Osteocyte (in vitro differentiated cells): Measurements from ENCODE around the gene ESYT3. TPM values are rescaled to one million over a fixed set of nuclear protein-coding genes. Genes with fewer than 3 reads are reported as not detected.

ENCODE experiments used
- DNase-seq: peaks from one replicate; pipeline ENCODE4 v3.0.0; 2021; ENCODE audit warnings: mixed read lengths; ENCODE audit not compliant: unreplicated experiment; ENCODE audit errors: extremely low spot score
- H3K27ac Mint-ChIP-seq: one replicate; pipeline ENCODE4 v1.8.0; 2021; ENCODE audit warnings: mild to moderate bottlenecking, mixed read lengths; ENCODE audit not compliant: unreplicated experiment
- H3K27me3 Mint-ChIP-seq: one replicate; pipeline ENCODE4 v1.8.0; 2021; ENCODE audit warnings: mixed read lengths; ENCODE audit not compliant: unreplicated experiment
- H3K36me3 Mint-ChIP-seq: one replicate; pipeline ENCODE4 v1.8.0; 2021; ENCODE audit warnings: mixed read lengths; ENCODE audit not compliant: unreplicated experiment
- H3K4me1 Mint-ChIP-seq: one replicate; pipeline ENCODE4 v1.8.0; 2021; ENCODE audit warnings: mixed read lengths; ENCODE audit not compliant: unreplicated experiment
- H3K4me3 Mint-ChIP-seq: one replicate; pipeline ENCODE4 v1.8.0; 2021; ENCODE audit warnings: mild to moderate bottlenecking, moderate library complexity, mixed read lengths; ENCODE audit not compliant: unreplicated experiment
- H3K9me3 Mint-ChIP-seq: one replicate; pipeline ENCODE4 v1.8.0; 2021; ENCODE audit warnings: mixed read lengths; ENCODE audit not compliant: unreplicated experiment
- total RNA-seq: library from RNA; stranded (reverse); gene quantifications from 2 replicates; pipeline ENCODE4 v1.2.1, GENCODE V29; 2021
- TF ChIP-seq, protein P1 (sequence below): fragments of 200-600 bp; sonication (generic); IDR thresholded peaks from 2 replicates; pipeline ENCODE4 v1.5.0; 2021; ENCODE audit warnings: antibody characterized with exemption, mild to moderate bottlenecking, moderate library complexity

ESYT3 gene
- total RNA-seq, 1 donor from 2014 or later, result 0.21 TPM

DNA sequence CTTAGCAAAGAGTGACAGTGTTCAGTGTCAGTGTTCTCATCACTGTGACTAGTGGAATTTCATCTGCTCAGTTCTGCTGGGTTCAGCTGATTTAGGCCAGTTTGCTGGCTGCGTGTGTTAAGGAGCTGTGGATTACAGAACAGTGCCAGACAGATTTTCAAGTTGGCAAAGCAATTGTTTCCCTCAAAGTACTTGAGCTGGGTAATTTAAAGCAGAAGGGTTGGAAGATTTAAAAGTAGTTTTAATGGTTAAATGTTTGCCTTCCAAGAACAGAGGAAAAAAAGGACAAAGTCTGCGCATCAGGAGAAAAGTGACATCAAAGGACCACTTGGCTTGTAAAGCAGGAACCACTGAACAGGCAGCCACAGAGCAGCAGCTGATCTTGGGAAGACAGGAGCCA, 8.7 kb downstream of the ESYT3 start:
- Mint-ChIP-seq H3K9me3 (no peaks in the 10 kb centered on the region), H3K27me3 (peaks cover 4% of the 10 kb centered on the region), H3K4me3 (no peak overlapping the region), H3K36me3 (no peaks in the 10 kb centered on the region), H3K4me1 (peaks cover 10% of the 10 kb centered on the region), H3K27ac (no peak overlapping the region)
- no peak for DNase-seq
- TF ChIP-seq, protein P1, sequence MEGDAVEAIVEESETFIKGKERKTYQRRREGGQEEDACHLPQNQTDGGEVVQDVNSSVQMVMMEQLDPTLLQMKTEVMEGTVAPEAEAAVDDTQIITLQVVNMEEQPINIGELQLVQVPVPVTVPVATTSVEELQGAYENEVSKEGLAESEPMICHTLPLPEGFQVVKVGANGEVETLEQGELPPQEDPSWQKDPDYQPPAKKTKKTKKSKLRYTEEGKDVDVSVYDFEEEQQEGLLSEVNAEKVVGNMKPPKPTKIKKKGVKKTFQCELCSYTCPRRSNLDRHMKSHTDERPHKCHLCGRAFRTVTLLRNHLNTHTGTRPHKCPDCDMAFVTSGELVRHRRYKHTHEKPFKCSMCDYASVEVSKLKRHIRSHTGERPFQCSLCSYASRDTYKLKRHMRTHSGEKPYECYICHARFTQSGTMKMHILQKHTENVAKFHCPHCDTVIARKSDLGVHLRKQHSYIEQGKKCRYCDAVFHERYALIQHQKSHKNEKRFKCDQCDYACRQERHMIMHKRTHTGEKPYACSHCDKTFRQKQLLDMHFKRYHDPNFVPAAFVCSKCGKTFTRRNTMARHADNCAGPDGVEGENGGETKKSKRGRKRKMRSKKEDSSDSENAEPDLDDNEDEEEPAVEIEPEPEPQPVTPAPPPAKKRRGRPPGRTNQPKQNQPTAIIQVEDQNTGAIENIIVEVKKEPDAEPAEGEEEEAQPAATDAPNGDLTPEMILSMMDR, result no peak

DNA sequence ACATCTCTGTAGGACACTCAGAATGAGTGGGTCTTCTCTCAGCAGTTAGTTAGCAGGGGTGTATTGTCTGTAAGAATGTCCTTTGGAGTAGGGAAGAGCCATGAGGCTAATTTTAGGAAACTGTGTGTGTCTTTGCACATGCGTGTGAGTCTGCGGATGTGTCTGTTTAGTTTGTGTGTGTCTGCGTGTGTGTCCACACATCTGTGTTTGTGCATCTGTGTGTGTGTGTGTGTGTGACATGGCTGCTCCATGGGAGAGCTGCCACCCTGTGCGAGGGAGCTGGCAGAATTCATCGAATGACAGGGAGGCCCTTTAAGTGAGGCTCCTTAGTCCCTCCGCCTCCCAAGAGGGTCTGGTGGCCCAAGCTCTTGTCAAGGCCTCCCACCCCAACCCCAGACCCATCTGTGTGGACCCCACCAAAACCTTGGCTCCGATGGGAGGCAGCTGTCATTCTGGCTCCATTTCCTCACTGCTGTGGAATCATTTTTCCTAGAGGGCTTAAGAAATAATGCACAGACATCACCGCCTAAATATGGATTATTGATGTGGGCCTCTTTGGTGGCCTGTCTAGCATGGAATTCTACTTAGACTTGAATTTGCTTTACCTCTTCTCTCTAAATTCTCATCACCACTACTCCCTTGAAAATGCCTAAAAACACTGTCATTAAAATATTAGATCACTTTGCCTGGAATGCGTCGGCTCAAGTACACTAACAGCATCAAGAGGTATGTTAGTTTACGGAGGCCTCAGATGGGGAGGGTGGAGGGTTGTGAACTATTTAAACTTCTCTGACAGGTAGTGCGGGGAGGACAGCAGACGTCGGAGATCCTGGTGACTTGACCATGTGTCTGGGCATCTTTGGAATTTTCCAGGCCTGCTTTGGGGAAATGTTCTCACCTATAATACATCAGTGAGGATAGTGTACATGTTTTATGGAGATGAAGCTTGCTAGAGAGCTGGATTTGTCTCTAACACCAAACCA, 9.4 kb downstream of the ESYT3 start:
- Mint-ChIP-seq H3K27me3 (peaks cover 4% of the 10 kb centered on the region), H3K9me3 (no peaks in the 10 kb centered on the region), H3K27ac (no peak overlapping the region), H3K4me1 (peaks cover 10% of the 10 kb centered on the region), H3K4me3 (no peak overlapping the region), H3K36me3 (no peaks in the 10 kb centered on the region)
- no peak for DNase-seq
- TF ChIP-seq, protein P1, result no peak

DNA sequence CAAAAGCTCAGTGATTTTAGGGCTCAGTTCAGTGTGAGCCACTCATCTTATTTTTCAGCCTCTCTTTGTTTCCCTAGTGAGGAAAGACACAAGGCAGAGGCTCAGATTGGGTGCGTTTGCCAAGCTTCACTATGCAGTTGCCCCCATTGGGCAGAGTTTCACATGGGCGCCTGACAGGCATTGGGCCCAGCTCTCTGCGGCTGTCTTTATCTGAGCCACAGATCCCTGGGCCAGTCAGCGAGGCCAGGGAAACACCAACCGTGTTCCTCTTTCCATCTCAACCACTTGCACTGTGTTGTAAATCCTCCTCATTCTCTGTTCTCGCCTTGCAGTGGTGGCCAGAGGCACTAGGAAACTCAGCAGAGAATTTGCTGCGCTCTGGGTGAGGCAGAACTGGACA, 10.8 kb downstream of the ESYT3 start:
- DNase-seq, result no peak
- Mint-ChIP-seq H3K36me3 (no peaks in the 10 kb centered on the region), H3K4me3 (no peak overlapping the region), H3K9me3 (no peaks in the 10 kb centered on the region), H3K4me1 (peaks cover 10% of the 10 kb centered on the region), H3K27me3 (peaks cover 4% of the 10 kb centered on the region), H3K27ac (no peak overlapping the region)
- TF ChIP-seq, protein P1, result no peak

DNA sequence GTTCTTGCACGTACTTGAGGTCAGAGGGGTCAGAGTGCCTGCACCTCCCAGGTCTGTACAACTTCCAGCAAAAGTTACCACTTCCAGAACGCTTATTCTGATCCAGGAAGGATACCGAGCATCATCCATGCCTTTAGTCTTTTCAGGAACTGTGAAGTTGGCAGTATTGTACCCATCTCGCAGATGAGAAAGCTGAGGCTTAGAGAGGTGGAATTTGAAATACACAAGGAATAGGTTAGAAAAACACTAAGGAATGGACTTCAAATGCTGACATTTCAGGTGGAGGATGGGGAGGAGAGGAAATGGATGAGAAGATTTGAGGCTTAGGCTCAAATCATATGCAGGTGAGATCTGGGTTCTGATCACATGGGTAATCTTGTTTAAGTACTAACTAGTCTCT, 11.2 kb downstream of the ESYT3 start:
- Mint-ChIP-seq H3K27ac (no peak overlapping the region), H3K27me3 (peaks cover 4% of the 10 kb centered on the region), H3K9me3 (no peaks in the 10 kb centered on the region), H3K4me1 (peaks cover 10% of the 10 kb centered on the region), H3K36me3 (no peaks in the 10 kb centered on the region), H3K4me3 (no peak overlapping the region)
- TF ChIP-seq, protein P1, result no peak
- DNase-seq, result no peak

DNA sequence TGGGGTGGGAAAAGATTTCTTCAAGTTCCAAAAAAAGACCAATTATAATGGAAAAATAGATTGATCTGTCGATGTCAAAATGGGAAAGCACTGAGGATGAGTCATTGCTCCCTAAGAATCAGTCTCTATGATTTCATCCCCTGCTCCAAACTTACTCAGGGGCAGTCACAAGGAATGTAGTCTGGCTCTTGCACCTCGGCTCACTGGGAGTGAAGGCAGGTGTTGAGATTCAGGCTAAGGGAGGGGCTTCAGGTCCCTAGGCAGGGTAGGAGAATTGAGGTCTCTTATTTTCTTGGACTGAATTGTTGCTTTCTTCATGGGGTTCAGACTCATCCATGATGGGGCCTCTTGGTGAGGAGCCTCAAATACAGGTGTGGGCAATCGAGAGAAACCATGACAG, 14.2 kb downstream of the ESYT3 start:
- Mint-ChIP-seq H3K36me3 (no peaks in the 10 kb centered on the region), H3K27me3 (peaks cover 4% of the 10 kb centered on the region), H3K4me1 (no peaks in the 10 kb centered on the region), H3K9me3 (no peaks in the 10 kb centered on the region), H3K27ac (no peak overlapping the region), H3K4me3 (no peak overlapping the region)
- DNase-seq, result no peak
- TF ChIP-seq, protein P1, result no peak
